Neutrophil (primary cell): ENCODE data around the gene DENND1A.

ENCODE experiments used
- H3K27ac ChIP-seq: fragments of 200-600 bp; sonication (generic); 2 replicates; pipeline ENCODE4 v1.5.1; 2016; ENCODE audit warnings: mild to moderate bottlenecking, moderate library complexity
- H3K27me3 ChIP-seq: fragments of 200-600 bp; sonication (generic); 2 replicates; pipeline ENCODE4 v1.6.0; 2016; ENCODE audit warnings: mild to moderate bottlenecking
- H3K36me3 ChIP-seq: fragments of 200-600 bp; sonication (generic); 2 replicates; pipeline ENCODE4 v1.5.1; 2017
- H3K4me1 ChIP-seq, 2 experiments: fragments of 200-600 bp in 1 of 2; sonication (generic) in 1 of 2; 1 replicate in 1 of 2; 2 replicates in 1 of 2; pipeline versions ENCODE4 v1.5.1 to v1.6.1; 2013 to 2016; ENCODE audit warnings: low read depth in 1 of 2, low read length in 1 of 2, mild to moderate bottlenecking in 1 of 2, moderate library complexity in 1 of 2; ENCODE audit not compliant: control insufficient read depth in 1 of 2, insufficient read depth in 1 of 2
- H3K4me3 ChIP-seq, 2 experiments: fragments of 200-600 bp in 1 of 2; sonication (generic) in 1 of 2; 1 replicate in 1 of 2; 2 replicates in 1 of 2; pipeline ENCODE4 v1.5.1; 2013 to 2016; ENCODE audit warnings: low read depth in 1 of 2, low read length in 1 of 2, mild to moderate bottlenecking in 1 of 2, moderate library complexity in 1 of 2
- H3K9me3 ChIP-seq: fragments of 200-600 bp; sonication (generic); 2 replicates; pipeline ENCODE4 v1.5.1; 2016
- CTCF ChIP-seq: fragments of 200-600 bp; sonication (generic); IDR thresholded peaks from 2 replicates; pipeline ENCODE4 v1.5.1; 2016; ENCODE audit warnings: antibody characterized with exemption

DENND1A gene

DNA sequence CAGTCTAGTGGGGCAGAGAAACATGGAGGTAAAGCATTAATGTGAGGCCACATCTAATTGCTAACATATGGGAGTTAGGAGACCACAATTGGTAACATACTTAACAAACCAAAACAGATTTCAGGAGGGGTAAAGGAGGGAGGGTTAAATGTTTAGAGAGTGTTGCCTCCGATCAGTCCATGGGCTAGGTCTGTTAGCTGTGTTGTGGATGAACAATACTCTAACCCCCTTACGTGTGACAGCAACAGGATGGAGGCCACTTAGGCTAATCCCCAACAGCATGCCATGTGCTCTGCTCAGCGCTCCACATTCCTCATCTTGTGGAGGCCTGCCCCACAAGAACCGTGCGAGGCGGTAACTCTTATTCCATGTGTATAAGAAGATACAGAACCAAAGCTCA, 406.9 kb downstream of the DENND1A start:
- no peaks in the 10 kb centered on the region for H3K36me3 ChIP-seq
- H3K4me1 ChIP-seq: no peaks in the 10 kb centered on the region
- H3K27ac ChIP-seq: no peak overlapping the region
- no peaks in the 10 kb centered on the region for H3K9me3 ChIP-seq
- H3K27me3 ChIP-seq: no peaks in the 10 kb centered on the region
- no peak for TF ChIP-seq CTCF
- H3K4me3 ChIP-seq: no peak overlapping the region

DNA sequence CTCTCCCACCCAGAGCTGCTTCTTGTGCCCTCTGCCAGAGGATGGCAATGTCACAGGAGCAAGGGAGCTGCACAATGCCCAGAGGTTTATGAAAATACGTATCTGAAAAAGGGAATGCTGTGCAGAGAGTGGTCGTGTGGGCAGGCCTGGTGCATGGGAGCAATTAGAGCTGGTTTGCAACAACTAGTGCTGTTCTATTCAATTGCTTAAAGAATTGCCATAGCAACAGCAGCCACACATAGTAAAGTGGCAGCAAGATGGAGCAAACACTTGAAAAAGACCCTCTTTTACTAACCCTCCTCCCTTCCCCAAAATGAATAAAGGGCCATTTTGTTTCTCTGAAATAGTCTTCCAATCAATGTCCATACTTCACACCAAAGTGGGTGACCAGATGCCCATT, 407.7 kb downstream of the DENND1A start:
- Histone ChIP-seq H3K27ac (no peak overlapping the region), H3K36me3 (no peaks in the 10 kb centered on the region), H3K27me3 (no peaks in the 10 kb centered on the region), H3K4me1 (no peaks in the 10 kb centered on the region), H3K4me3 (no peak overlapping the region), H3K9me3 (no peaks in the 10 kb centered on the region)
- TF ChIP-seq CTCF: no peak

DNA sequence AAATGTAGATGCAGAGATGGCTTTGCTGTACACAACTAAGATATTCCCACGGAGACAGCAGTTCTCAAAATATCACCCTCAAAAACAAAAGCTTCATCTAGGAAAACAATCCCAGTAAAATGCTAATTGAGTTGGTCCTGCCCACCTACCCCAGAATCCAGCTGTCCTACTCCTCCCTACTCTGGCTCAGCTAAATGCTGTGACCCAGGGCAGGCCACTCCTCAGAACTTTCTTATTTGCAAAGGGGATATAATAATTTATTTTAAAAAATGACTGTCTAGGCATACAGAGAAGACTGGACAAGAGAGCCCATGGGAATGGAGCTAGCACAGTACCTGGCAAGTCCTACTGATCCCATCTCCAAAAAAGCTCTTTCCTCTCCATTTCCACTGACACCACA, 411.6 kb downstream of the DENND1A start:
- no peaks in the 10 kb centered on the region for H3K4me1 ChIP-seq
- no peaks in the 10 kb centered on the region for H3K9me3 ChIP-seq
- H3K4me3 ChIP-seq: no peak overlapping the region
- H3K36me3 ChIP-seq: peaks cover 3% of the 10 kb centered on the region
- H3K27me3 ChIP-seq: no peaks in the 10 kb centered on the region
- TF ChIP-seq CTCF: no peak
- no peak overlapping the region for H3K27ac ChIP-seq

DNA sequence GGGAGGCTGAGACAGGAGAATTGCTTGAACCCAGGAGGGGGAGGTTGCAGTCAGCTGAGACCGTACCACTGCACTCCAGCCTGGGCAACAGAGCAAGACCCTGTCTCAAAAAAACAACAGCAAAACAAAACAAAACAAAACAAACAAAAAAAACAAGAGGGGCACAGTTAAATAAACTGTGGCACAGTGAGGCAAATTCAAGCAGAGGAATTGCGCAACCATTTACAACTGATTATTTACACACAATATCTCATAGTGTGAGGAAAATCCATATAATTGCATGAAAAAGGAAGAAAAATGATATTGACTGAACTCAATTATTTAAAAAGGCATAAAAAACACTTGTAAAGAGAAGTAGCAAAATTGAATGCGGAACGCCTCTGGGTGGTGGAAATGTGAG, 412.4 kb downstream of the DENND1A start:
- Histone ChIP-seq H3K27me3 (no peaks in the 10 kb centered on the region), H3K4me1 (no peaks in the 10 kb centered on the region), H3K9me3 (no peaks in the 10 kb centered on the region), H3K4me3 (no peak overlapping the region), H3K36me3 (peaks cover 11% of the 10 kb centered on the region), H3K27ac (no peak overlapping the region)
- TF ChIP-seq CTCF: no peak

DNA sequence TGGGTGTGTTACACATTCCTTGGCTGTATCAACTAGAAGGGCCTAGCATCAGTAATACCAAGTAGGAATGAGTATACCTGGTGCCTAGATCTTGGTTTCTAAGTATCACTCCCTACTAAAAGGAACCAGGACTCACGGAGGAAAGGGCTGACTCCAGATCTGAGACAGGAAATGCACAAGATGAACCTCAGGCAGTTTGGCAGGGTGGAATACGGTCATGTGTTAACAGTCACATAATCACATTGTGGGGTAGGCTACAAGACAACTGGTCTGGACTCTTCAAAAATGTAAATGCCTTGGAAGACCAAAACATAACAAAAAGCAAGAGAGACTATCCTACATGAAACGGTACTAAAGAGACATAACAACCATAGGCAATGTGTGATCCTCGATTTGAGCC, 415.2 kb downstream of the DENND1A start:
- TF ChIP-seq CTCF: no peak
- Histone ChIP-seq H3K27ac (no peak overlapping the region), H3K36me3 (peaks cover 22% of the 10 kb centered on the region)

GRCh38 chr9:123513554-123513953, 416.4 kb downstream of the DENND1A start:
- no peaks in the 10 kb centered on the region for H3K27me3 ChIP-seq
- no peaks in the 10 kb centered on the region for H3K9me3 ChIP-seq
- H3K36me3 ChIP-seq: peaks cover 26% of the 10 kb centered on the region
- no peak overlapping the region for H3K27ac ChIP-seq
- no peak for TF ChIP-seq CTCF
- no peaks in the 10 kb centered on the region for H3K4me1 ChIP-seq
- H3K4me3 ChIP-seq: no peak overlapping the region

More for the DNA sequence above, 415.2 kb downstream of the DENND1A start:
- H3K4me3 ChIP-seq: no peak overlapping the region
- H3K27me3 ChIP-seq: no peaks in the 10 kb centered on the region
- H3K9me3 ChIP-seq: no peaks in the 10 kb centered on the region
- H3K4me1 ChIP-seq: no peaks in the 10 kb centered on the region
